Suprapubic skin (tissue), 3 donors: ENCODE measurements around the gene SPECC1.
"Not testable (repeated sequence)": the region's sequence is repeated elsewhere in the genome, so short reads cannot be mapped to it uniquely, and the experiment has no call there.

ENCODE experiments used
- CTCF ChIP-seq, 2 donors: fragments of 200-600 bp in 1 of 2; fragments of 450-650 bp in 1 of 2; sonication (generic) in 1 of 2; IDR thresholded peaks; one replicate each; pipeline ENCODE4 v1.5.1; 2016 to 2019; ENCODE audit warnings: antibody characterized with exemption in 2 of 2, mild to moderate bottlenecking in 1 of 2, moderate library complexity in 1 of 2
- EP300 ChIP-seq: sonication (generic); formaldehyde crosslinking; IDR thresholded peaks from one replicate; pipeline ENCODE4 v1.6.1; 2017; ENCODE audit warnings: antibody characterized with exemption
- POLR2A ChIP-seq, 2 donors: fragments of 450-650 bp; IDR thresholded peaks; one replicate each; pipeline ENCODE4 v1.6.1; 2017; ENCODE audit warnings: antibody characterized with exemption in 2 of 2, mild to moderate bottlenecking in 2 of 2, moderate library complexity in 2 of 2

- not testable (repeated sequence) for TF ChIP-seq CTCF (IDR thresholded peaks at IDR 0.05); EP300; POLR2A (IDR thresholded peaks at IDR 0.05)
Observed at GRCh38 chr17:20037286-20037685, 28.1 kb downstream of the SPECC1 start.
